Right lobe of liver (tissue), 4 donors: Measurements from ENCODE around the gene BTC.

ENCODE experiments used
- CTCF ChIP-seq, 4 donors: fragments of 200-600 bp in 3 of 4; fragments of 450-650 bp in 1 of 4; IDR thresholded peaks; one replicate each; pipeline versions ENCODE4 v1.5.1 to v1.8.0; 2016 to 2022; ENCODE audit warnings: antibody characterized with exemption in 4 of 4, mild to moderate bottlenecking in 2 of 4
- POLR2A ChIP-seq: fragments of 450-650 bp; IDR thresholded peaks from one replicate; pipeline ENCODE4 v1.6.1; 2017; ENCODE audit warnings: antibody characterized with exemption, mild to moderate bottlenecking
- donor health status: DM: no; HTN: no; CAD: no.
- donor health status: DM: no; HTN: no; CAD: no.
- donor health status: DM: no; HTN: yes; CAD: no.

GRCh38 chr4:74754218-74754617, 40.1 kb downstream of the BTC start:
- no peak for TF ChIP-seq POLR2A
- TF ChIP-seq CTCF (IDR thresholded peaks at IDR 0.05) = no peak
